T-helper 9 cell (primary cell): ENCODE data around the gene NDUFB7.
A peak's percentile ranks its signal among the peaks of the same experiment; 100 is the strongest.
"Not testable (repeated sequence)": the region's sequence is repeated elsewhere in the genome, so short reads cannot be mapped to it uniquely, and the experiment has no call there.

ENCODE experiments used
- DNase-seq: peaks from one replicate; pipeline ENCODE4 v3.0.0-alpha.2; 2020

NDUFB7 gene

DNA sequence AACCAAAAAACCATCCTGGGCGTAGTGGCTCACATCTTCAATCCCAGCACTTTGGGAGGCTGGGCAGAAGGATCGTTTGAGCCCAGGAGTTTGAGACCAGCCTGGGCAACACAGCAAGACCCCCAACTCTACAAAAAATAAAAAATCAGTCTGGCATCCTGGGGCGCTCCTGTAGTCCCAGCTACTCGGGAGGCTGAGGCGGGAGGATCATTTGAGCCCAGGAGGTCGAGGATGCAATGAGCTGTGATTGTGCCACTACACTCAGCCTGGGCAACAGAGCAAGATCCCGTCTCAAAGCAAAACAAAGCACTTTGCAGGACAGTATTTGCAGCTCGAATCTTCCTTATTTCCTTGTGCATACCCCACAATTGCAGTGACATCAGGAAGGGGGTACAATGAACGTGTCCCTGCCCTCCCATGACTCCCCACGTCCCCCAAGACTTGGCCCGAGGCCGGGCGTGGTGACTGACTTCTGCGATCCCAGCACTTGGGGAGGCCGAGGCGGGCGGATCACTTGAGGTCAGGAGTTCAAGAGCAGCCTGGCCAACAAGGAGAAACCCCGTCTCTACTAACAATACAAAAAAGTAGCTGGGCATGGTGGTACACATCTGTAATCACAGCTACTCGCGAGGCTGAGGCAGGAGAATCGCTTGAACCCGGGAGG lies 870 bp downstream of the NDUFB7 start:
- no peak for DNase-seq

GRCh38 chr19:14567079-14567478 lies 4.8 kb downstream of the NDUFB7 start:
- no peak for DNase-seq

DNA sequence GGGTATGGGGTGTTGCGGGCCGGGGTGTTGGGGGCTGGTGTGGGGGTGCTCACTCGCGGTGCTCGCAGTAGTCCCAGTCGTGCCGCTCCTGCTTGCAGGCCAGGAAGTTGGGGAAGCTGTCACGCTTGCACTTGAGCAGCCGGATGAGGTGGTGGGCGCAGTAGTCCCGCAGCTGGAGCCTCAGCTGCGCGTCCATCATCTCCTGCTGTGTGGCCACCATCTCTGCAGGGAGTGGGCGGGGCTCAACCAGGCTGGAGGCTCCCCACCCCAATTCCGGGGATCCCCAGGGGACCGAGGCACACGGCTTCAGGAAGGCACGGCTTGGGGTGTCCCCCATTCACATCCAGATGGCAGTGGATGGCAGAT lies 5.2 kb downstream of the NDUFB7 start:
- DNase-seq, result no peak

- DNase-seq, result no peak
Measured at GRCh38 chr19:14565765-14566711, 5.8 kb downstream of the NDUFB7 start.

- no peak for DNase-seq
Measured at GRCh38 chr19:14565298-14565679, 6.6 kb downstream of the NDUFB7 start.

DNA sequence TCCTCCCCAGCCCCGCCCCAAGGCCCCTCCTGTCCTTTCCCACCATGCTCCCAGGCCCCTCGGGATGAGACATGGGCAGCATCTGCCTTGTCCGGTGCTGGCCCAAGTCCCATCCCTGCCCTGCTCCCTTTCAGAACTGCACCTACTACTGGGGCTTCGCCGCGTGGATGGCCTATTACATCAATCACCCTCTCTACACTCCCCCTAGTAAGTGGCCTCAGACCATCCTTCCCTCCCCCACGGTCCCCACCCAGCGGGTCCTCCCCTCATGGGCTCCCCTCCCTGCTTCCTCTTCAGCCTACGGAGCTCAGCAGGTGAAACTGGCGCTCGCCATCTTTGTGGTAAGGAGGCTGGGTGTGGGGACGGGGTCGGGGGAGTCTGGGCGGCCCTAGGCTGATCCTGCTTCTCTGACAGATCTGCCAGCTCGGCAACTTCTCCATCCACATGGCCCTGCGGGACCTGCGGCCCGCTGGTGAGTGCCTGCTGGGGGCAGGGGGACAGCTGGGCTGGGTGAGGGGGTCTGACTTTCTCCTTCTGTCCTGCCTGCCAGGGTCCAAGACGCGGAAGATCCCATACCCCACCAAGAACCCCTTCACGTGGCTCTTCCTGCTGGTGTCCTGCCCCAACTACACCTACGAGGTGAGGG lies 7.1 kb downstream of the NDUFB7 start:
- DNase-seq, result not testable (repeated sequence)

GRCh38 chr19:14563989-14564651 lies 7.7 kb downstream of the NDUFB7 start:
- peak; percentile 27 for DNase-seq

DNA sequence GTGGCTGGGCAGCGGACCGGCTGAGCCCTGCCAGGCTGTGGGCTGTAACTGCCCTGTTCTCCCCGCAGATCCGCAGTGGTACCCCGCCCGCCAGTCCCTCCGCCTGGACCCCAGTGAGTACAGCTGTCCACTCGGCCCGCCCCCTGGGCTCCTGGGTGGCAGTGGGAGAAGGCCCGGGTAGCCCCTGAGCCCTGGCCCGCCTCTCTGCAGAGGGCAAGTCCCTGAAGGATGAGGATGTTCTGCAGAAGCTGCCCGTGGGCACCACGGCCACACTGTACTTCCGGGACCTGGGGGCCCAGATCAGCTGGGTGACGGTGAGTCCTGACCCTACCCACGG lies 8.3 kb downstream of the NDUFB7 start:
- no peak for DNase-seq

- no peak for DNase-seq
Measured at GRCh38 chr19:14562660-14563589, 8.9 kb downstream of the NDUFB7 start.

DNA sequence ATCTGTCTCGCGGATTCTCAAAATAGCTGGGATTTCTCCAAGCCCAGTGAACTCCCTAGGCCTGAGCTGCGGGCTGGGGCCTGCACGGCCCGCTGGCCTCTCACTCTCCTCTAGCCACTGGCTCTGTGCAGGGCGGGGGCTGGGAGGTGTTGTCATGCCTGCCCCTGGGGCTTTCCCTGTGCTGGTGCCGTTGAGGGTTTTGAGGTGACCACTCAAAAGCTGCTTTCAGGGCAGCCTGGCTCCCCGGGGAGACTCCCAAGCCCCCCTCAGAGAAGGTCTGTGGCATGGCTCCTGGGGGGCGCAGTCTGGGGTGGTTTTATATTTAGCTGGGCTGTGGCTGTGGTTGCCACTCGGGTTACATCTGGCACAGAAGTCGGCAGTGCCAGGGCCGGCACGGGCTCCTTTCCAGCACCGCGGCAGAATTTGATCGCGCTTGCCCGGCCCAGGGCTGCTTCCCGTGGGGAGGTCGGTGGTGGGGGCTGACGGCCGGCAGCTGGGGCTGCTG lies 10.0 kb downstream of the NDUFB7 start:
- no peak for DNase-seq

DNA sequence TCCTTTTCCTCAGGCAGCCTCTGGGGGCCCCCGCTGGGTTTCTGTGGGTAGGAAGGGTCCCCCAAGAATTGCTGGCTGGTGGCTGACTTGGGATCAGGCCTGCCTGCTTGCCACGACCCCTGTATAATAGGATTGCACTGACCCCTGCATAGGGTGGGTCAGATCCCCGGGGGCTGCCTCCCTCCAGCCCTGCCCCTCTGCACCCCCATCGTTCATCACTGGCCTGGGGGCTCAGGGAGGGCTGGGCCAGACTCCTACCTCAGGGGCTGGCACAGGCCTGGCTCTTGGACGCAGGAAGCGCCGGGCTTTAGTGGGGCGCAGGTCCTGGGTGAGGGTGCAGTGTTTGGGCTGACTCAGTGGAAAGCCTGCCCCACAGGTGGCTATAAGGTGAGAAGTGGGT lies 10.6 kb downstream of the NDUFB7 start:
- no peak for DNase-seq

GRCh38 chr19:14560776-14561108 lies 11.1 kb downstream of the NDUFB7 start:
- no peak for DNase-seq

- DNase-seq, result no peak
Measured at GRCh38 chr19:14559916-14560775, 11.7 kb downstream of the NDUFB7 start.

DNA sequence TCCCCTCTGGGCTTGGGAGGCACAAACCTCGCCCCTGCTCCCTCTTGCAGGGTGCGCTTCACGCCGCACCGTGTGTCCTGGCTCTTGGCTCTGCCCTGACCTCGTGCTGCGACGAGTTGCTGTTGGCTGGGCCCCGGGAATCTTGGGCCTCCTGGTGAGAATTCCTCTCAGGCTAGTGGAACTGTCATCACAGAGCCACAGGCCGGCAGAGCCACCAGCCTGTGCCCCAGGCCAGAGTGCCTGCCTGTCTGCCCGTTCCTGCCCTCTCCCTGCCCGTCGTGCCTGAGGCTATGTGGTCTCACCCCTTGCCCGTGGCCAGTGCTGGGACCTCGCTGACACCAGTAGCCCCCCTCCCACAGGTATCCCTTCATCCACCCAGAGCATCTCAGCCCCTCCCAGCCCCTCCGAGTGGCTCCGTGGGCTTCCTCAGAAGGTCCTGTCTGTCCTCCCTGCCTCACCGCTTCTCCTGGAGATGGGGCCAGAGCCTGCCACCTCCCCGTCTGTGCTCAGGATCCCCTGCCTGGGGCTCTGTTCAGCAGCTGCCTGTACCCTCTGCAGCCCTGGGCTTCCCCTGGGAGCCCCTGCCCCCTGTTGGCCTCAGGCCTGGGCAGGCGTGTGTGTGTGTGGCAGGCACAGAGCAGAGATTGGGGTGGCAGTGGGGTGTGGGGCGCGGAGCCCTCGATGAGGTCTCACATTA lies 13.3 kb downstream of the NDUFB7 start:
- no peak for DNase-seq

DNA sequence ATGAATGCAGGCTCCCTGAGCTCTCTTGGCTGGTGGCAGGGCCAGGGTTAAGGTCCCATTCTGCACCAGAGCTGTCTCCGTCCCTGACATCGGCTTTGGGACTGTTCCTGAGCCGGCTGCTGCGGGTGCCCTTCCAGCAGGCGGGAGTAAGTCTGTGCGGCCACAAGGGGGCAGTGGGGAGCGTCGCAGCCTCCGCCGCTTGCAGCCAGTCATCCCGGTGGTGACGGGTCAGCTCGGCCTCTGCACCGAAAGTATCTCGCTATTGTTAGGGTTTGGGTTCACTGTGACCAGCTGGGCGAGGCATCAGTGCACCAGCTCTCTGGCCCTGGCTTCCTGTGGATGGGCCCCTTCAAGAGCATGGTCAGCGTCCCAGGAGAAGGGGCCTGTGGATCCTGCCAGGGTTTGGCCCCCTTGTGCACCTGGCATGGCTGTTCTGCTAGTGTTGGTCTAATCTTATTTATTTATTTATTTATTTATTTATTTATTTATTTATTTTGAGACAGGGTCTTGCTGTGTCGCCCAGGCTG lies 15.1 kb downstream of the NDUFB7 start:
- peak; percentile 70 for DNase-seq

- no peak for DNase-seq
Measured at GRCh38 chr19:14555918-14556661, 15.8 kb downstream of the NDUFB7 start.

GRCh38 chr19:14554382-14554812 lies 17.5 kb downstream of the NDUFB7 start:
- no peak for DNase-seq

DNA sequence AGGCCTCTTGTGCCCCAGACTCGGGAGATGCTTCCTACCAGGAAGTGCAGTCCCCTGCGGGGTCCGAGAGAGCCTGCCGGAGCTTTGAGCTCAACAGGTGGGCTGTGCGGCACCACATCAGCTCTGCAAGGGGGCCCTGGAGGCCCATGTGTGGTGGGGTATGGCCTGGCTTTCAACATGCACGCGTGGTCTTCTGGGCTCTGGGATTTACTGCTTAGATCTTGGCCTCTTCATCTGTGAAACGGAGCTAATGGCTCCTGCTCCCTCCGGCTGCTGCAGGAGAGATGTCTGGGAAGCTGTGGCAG lies 18.0 kb downstream of the NDUFB7 start:
- no peak for DNase-seq
